Measurements from ENCODE around the gene MICAL3.

DNA sequence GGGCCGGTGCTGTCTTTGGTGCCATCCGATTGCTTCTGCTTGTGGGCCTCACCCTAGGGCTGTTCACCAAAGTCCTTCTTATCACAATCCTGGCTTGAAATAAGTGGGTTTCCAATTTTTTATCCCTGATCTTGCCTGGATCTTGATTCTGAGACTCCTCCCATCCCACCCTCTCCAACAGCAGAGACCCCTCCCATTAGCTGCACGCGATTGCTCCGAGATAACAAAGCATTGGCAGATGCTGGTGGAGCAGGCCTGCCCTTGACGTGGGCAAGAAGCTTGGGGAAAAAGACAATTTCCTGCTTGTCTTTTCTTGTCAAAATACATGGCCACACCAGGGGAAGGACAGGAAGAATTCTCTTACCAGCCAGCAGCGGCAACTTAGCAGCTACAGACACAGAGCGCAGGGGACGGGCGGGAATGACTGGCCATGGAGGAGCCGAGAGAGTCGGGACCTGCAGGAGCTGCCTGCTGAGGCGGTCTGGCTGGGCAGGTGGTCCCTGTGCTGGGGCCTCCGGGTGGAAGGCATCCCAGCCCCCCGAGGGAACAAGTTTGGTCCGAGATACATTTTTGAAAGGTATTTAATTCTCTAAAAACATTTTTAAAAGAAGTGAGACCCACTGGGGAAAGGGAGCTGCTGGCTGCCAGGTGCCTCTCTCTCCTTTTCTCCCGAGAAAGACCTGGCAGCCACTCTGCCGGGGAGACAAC is 240.4 kb downstream of the MICAL3 start:
- TF ChIP-seq, protein P1, sequence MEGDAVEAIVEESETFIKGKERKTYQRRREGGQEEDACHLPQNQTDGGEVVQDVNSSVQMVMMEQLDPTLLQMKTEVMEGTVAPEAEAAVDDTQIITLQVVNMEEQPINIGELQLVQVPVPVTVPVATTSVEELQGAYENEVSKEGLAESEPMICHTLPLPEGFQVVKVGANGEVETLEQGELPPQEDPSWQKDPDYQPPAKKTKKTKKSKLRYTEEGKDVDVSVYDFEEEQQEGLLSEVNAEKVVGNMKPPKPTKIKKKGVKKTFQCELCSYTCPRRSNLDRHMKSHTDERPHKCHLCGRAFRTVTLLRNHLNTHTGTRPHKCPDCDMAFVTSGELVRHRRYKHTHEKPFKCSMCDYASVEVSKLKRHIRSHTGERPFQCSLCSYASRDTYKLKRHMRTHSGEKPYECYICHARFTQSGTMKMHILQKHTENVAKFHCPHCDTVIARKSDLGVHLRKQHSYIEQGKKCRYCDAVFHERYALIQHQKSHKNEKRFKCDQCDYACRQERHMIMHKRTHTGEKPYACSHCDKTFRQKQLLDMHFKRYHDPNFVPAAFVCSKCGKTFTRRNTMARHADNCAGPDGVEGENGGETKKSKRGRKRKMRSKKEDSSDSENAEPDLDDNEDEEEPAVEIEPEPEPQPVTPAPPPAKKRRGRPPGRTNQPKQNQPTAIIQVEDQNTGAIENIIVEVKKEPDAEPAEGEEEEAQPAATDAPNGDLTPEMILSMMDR (IDR thresholded peaks at IDR 0.05): no peak
- TF ChIP-seq, protein P2, sequence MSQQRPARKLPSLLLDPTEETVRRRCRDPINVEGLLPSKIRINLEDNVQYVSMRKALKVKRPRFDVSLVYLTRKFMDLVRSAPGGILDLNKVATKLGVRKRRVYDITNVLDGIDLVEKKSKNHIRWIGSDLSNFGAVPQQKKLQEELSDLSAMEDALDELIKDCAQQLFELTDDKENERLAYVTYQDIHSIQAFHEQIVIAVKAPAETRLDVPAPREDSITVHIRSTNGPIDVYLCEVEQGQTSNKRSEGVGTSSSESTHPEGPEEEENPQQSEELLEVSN (IDR thresholded peaks at IDR 0.05; ENCODE audit: borderline replicate concordance, low read depth): no peak
- TF ChIP-seq POLR2A (IDR thresholded peaks at IDR 0.05; ENCODE audit: low read length) (no peak), USF2 (IDR thresholded peaks at IDR 0.05) (no peak), KDM1A (IDR thresholded peaks at IDR 0.05; ENCODE audit: low read depth) (no peak), ESRRA (IDR thresholded peaks at IDR 0.05; ENCODE audit: borderline replicate concordance, low read length) (no peak), RFX5 (IDR thresholded peaks at IDR 0.05) (no peak), MAFK (IDR thresholded peaks at IDR 0.05; ENCODE audit: partially characterized antibody) (no peak)
- TF ChIP-seq, protein P3, sequence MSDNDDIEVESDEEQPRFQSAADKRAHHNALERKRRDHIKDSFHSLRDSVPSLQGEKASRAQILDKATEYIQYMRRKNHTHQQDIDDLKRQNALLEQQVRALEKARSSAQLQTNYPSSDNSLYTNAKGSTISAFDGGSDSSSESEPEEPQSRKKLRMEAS (IDR thresholded peaks at IDR 0.05): no peak
